VCaP (cell line): Measurements from ENCODE around the gene GPX6.

Experiments used
- H3K27ac ChIP-seq: fragments of 450-650 bp; 2 replicates; pipeline ENCODE4 v1.5.1; 2017
- CTCF ChIP-seq: fragments of 450-650 bp; conservative IDR thresholded peaks from 2 replicates; pipeline ENCODE4 v1.5.1; 2017; ENCODE audit warnings: mild to moderate bottlenecking, moderate library complexity

The GPX6 gene

GRCh38 chr6:28515676-28516075, at the start of gene GPX6:
Gene GPX6 (minus strand): TSS chr6:28515793. CDS start chr6:28515743, 50 bp downstream.
- TF ChIP-seq CTCF = no peak
- H3K27ac ChIP-seq = no peak within 1 kb of the TSS

GRCh38 chr6:28563430-28564095, 48.0 kb upstream of the GPX6 start:
- peak overlapping the region; percentile 1; the same call in 1 of the 2 replicates for H3K27ac ChIP-seq

GRCh38 chr6:28558629-28559028, 43.0 kb upstream of the GPX6 start:
- TF ChIP-seq CTCF = no peak
- peak overlapping the region; percentile 74 for H3K27ac ChIP-seq

More at GRCh38 chr6:28563430-28564095, 48.0 kb upstream of the GPX6 start:
- TF ChIP-seq CTCF = no peak

GRCh38 chr6:28555136-28555535, 39.5 kb upstream of the GPX6 start:
- H3K27ac ChIP-seq = no peak overlapping the region
- no peak for TF ChIP-seq CTCF

- no peak for TF ChIP-seq CTCF
- no peak overlapping the region for H3K27ac ChIP-seq
Measured at GRCh38 chr6:28553986-28554881, 38.6 kb upstream of the GPX6 start.

- H3K27ac ChIP-seq = no peak overlapping the region
- no peak for TF ChIP-seq CTCF
Measured at GRCh38 chr6:28553384-28553985, 37.9 kb upstream of the GPX6 start.
